ENCODE measurements around the gene GEMIN4.

The GEMIN4 gene

DNA sequence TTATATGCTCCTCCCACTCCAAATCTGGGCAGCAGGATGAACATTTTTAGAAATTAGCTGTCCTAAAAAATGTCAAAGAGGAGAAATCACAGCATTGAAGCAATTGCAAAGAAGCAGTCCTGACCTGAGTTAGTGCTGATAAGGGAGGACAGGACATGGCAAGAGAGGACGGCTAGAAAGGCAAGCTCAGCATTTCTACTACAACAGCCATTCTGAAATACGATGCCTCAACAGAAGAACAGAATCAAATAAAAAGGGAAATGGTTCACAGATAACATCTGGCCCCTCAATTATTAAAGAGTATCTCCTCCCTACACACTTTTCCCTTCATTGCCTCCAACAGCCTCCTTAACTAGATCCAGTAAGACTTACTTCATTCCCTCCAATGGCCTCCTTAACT is 55.7 kb downstream of the GEMIN4 start:
- Histone ChIP-seq H3K4me1 (ENCODE audit: control insufficient read depth in 2 of 2, insufficient read depth in 1 of 2, low read depth in 1 of 2, low read length in 2 of 2) (no peaks in the 10 kb centered on the region), H2BK120ac (ENCODE audit: low read depth, low read length) (no peak overlapping the region), H3K18ac (ENCODE audit: low read length) (no peak overlapping the region), H3K36me3 (replicated peaks in 1 of 2; ENCODE audit: control insufficient read depth in 2 of 2, insufficient read depth in 2 of 2, low read length in 2 of 2) (peaks cover 13 to 81% of the 10 kb centered on the region in 2 donors), H2BK15ac (ENCODE audit: low read length) (no peak overlapping the region), H3K79me1 (ENCODE audit: low read depth, low read length) (no peaks in the 10 kb centered on the region), H2BK12ac (ENCODE audit: low read length) (no peak overlapping the region), H4K91ac (ENCODE audit: low read depth, low read length, poor library complexity) (no peak overlapping the region), H4K8ac (ENCODE audit: low read depth, low read length) (no peak overlapping the region), H3K14ac (ENCODE audit: low read length) (no peak overlapping the region), H3K4ac (ENCODE audit: low read length) (no peak overlapping the region), H3K27me3 (ENCODE audit: control insufficient read depth in 3 of 3, insufficient read depth in 3 of 3, low read depth in 1 of 3, low read length in 3 of 3) (no peaks in the 10 kb centered on the region), H2BK5ac (ENCODE audit: low read length) (no peak overlapping the region), H3K23ac (ENCODE audit: low read depth, low read length, poor library complexity) (no peak overlapping the region), H3K9me3 (replicated peaks in 1 of 2; ENCODE audit: control insufficient read depth in 2 of 2, insufficient read depth in 1 of 2, low read depth in 1 of 2, low read length in 2 of 2) (no peaks in the 10 kb centered on the region), H3K27ac (replicated peaks; ENCODE audit: low read length) (no peak overlapping the region), H3K4me3 (ENCODE audit: low read length in 2 of 2) (no peak overlapping the region), H3K4me2 (ENCODE audit: insufficient read depth, low read length, poor library complexity, severe bottlenecking) (no peak overlapping the region), H3K9ac (ENCODE audit: low read depth, low read length, poor library complexity) (no peak overlapping the region), H2AFZ (ENCODE audit: low read length) (no peak overlapping the region), H2AK5ac (ENCODE audit: low read depth, low read length) (no peak overlapping the region)
- no peak for DNase-seq (ENCODE audit: low spot score)
- WGBS, 2 donors (ENCODE audit: extremely low coverage in 2 of 2, insufficient read length in 2 of 2, insufficient replicate concordance in 1 of 2): no CpG with 5 or more reads among the region's 2 CpGs

Data from neuronal stem cell (in vitro differentiated cells).